Tibial nerve (tissue), 4 donors: ENCODE measurements around the gene EBF3. TPM values are rescaled to one million over a fixed set of nuclear protein-coding genes. Genes with fewer than 3 reads are reported as not detected.

Experiments
- DNase-seq, 2 donors: peaks; one replicate each; pipeline ENCODE4 v3.0.0-alpha.2; 2019; ENCODE audit warnings: low spot score in 2 of 2
- H3K27ac ChIP-seq, 4 donors: fragments of 200-600 bp; sonication (generic) in 3 of 4; one replicate each; pipeline ENCODE4 v1.5.1; 2017 to 2019; ENCODE audit warnings: mild to moderate bottlenecking in 1 of 4
- H3K27me3 ChIP-seq, 2 donors: fragments of 200-600 bp; sonication (generic) in 1 of 2; one replicate each; pipeline versions ENCODE4 v1.5.1 to v1.6.0; 2017 to 2019
- H3K36me3 ChIP-seq, 3 donors: fragments of 200-600 bp; sonication (generic); one replicate each; pipeline ENCODE4 v1.5.1; 2018 to 2019
- H3K4me1 ChIP-seq, 4 donors: fragments of 200-600 bp; sonication (generic) in 3 of 4; one replicate each; pipeline ENCODE4 v1.5.1; 2017 to 2019
- H3K4me3 ChIP-seq, 4 donors: fragments of 200-600 bp; sonication (generic) in 3 of 4; one replicate each; pipeline ENCODE4 v1.5.1; 2017 to 2019; ENCODE audit warnings: mild to moderate bottlenecking in 1 of 4, moderate library complexity in 1 of 4
- H3K9me3 ChIP-seq, 4 donors: fragments of 200-600 bp; sonication (generic) in 3 of 4; one replicate each; pipeline ENCODE4 v1.5.1; 2017 to 2019
- CTCF ChIP-seq, 5 experiments: fragments of 200-600 bp in 3 of 5; fragments of 450-650 bp in 2 of 5; sonication (generic) in 3 of 5; IDR thresholded peaks; one replicate each; pipeline ENCODE4 v1.5.1; 2016 to 2019; ENCODE audit warnings: antibody characterized with exemption in 5 of 5, mild to moderate bottlenecking in 3 of 5, moderate library complexity in 2 of 5
- EP300 ChIP-seq, 2 donors: sonication (generic); formaldehyde crosslinking; IDR thresholded peaks; one replicate each; pipeline ENCODE4 v1.6.1; 2017; ENCODE audit warnings: antibody characterized with exemption in 2 of 2, mild to moderate bottlenecking in 1 of 2
- POLR2A ChIP-seq, 2 donors: fragments of 450-650 bp; IDR thresholded peaks; one replicate each; pipeline ENCODE4 v1.6.1; 2017; ENCODE audit warnings: antibody characterized with exemption in 2 of 2, mild to moderate bottlenecking in 2 of 2, moderate library complexity in 2 of 2
- WGBS, 2 donors: methylation state at CpG; one replicate each; pipeline ENCODE4 v1.1.5; 2018; 5-methylcytosine and 5-hydroxymethylcytosine counted together
- total RNA-seq, 4 donors: library from RNA; depleted of rRNA; stranded (reverse); fragments of >200 nt; gene quantifications; one replicate each; pipeline ENCODE4 v1.1.0, GENCODE V29; 2016

EBF3 gene
- total RNA-seq, 4 donors from 2014 or later = 27.3 to 41.0 (median 31.2) TPM

GRCh38 chr10:129968853-129969183 lies 4.7 kb upstream of the EBF3 start:
- Histone ChIP-seq H3K27me3 (peaks cover 0 to 84% of the 10 kb centered on the region in 2 donors), H3K4me1 (peaks cover 0 to 91% (median 12%) of the 10 kb centered on the region in 4 donors), H3K27ac (peak overlapping the region in 1 of 4 donors; percentile 84), H3K4me3 (peak overlapping the region in 2 of 4 donors; percentile 29 to 71), H3K9me3 (no peaks in the 10 kb centered on the region), H3K36me3 (no peaks in the 10 kb centered on the region)
- WGBS, 2 donors = 9 to 14% methylated on average over 6 to 8 of the region's 15 CpGs
- no peak for TF ChIP-seq POLR2A (IDR thresholded peaks at IDR 0.05)
- TF ChIP-seq CTCF (IDR thresholded peaks at IDR 0.05) = peak; percentile 34 to 73 (median 52)
- DNase-seq = peak in 1 of 2 donors; percentile 75

GRCh38 chr10:129968020-129968852 lies 4.2 kb upstream of the EBF3 start:
- Histone ChIP-seq H3K9me3 (no peaks in the 10 kb centered on the region), H3K4me3 (peak overlapping the region in 1 of 4 donors; percentile 71), H3K27ac (peak overlapping the region in 1 of 4 donors; percentile 84), H3K4me1 (peaks cover 0 to 89% (median 12%) of the 10 kb centered on the region in 4 donors), H3K36me3 (no peaks in the 10 kb centered on the region), H3K27me3 (peaks cover 0 to 78% of the 10 kb centered on the region in 2 donors)
- DNase-seq = no peak
- 14 to 44% methylated on average over 55 to 59 of the region's 62 CpGs for WGBS, 2 donors
- TF ChIP-seq CTCF (IDR thresholded peaks at IDR 0.05) (no peak), EP300 (IDR thresholded peaks at IDR 0.05) (no peak), POLR2A (IDR thresholded peaks at IDR 0.05) (no peak)

GRCh38 chr10:129967579-129968019 lies 3.5 kb upstream of the EBF3 start:
- Histone ChIP-seq H3K4me3 (peak overlapping the region in 1 of 4 donors; percentile 71), H3K27ac (peak overlapping the region in 1 of 4 donors; percentile 84), H3K4me1 (peaks cover 0 to 89% (median 16%) of the 10 kb centered on the region in 4 donors), H3K9me3 (no peaks in the 10 kb centered on the region), H3K27me3 (peaks cover 0 to 79% of the 10 kb centered on the region in 2 donors), H3K36me3 (no peaks in the 10 kb centered on the region)
- no peak for DNase-seq
- TF ChIP-seq CTCF (IDR thresholded peaks at IDR 0.05) (no peak), POLR2A (IDR thresholded peaks at IDR 0.05) (no peak), EP300 (IDR thresholded peaks at IDR 0.05) (no peak)
- 40 to 47% methylated on average over 27 to 28 of the region's 28 CpGs for WGBS, 2 donors

GRCh38 chr10:129966889-129967578 lies 3.0 kb upstream of the EBF3 start:
- Histone ChIP-seq H3K36me3 (no peaks in the 10 kb centered on the region), H3K4me3 (peak overlapping the region in 2 of 4 donors; percentile 19 to 71), H3K27me3 (peaks cover 0 to 79% of the 10 kb centered on the region in 2 donors), H3K9me3 (no peaks in the 10 kb centered on the region), H3K4me1 (peaks cover 0 to 88% (median 17%) of the 10 kb centered on the region in 4 donors), H3K27ac (peak overlapping the region in 1 of 4 donors; percentile 84)
- 20 to 37% methylated on average over 19 to 56 of the region's 60 CpGs for WGBS, 2 donors
- no peak for TF ChIP-seq POLR2A (IDR thresholded peaks at IDR 0.05)
- no peak for TF ChIP-seq EP300 (IDR thresholded peaks at IDR 0.05)
- no peak for TF ChIP-seq CTCF (IDR thresholded peaks at IDR 0.05)
- DNase-seq = no peak
